GM12865 (cell line): Measurements from ENCODE around the gene GRID2.

Source experiments
- DNase-seq: peaks from one replicate; pipeline ENCODE4 v3.0.0; 2010; ENCODE audit warnings: low read depth
- H3K4me3 ChIP-seq: 2 replicates; pipeline ENCODE4 v1.5.1; 2011; ENCODE audit warnings: mild to moderate bottlenecking, low read depth, low read length, control low read depth
- TF ChIP-seq, protein P1 (sequence below): IDR thresholded peaks from 2 replicates; pipeline ENCODE4 v1.5.1; 2011; ENCODE audit warnings: low read length, control low read depth, low read depth, inconsistent platforms; ENCODE audit not compliant: insufficient read depth; ENCODE audit errors: missing control alignments

GRID2 gene

DNA sequence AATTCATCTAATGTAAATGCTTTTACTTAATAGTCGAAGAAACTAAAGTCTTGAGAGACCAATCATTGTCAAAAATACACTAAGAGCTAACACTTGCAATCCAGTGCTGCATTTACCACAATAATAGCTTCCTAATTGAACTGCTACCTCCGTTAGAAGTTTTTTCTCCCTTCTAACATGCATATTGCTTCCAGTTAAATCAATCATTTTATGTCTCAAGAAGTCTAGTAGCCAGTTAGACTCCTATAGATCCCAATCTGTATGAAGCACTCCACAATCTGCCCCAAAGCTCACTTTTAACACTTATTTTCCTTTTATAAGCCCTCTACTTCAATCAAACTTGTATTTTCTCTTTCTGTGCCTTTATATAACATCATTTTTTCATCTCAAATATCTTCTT is 41.4 kb upstream of the GRID2 start:
- TF ChIP-seq, protein P1, sequence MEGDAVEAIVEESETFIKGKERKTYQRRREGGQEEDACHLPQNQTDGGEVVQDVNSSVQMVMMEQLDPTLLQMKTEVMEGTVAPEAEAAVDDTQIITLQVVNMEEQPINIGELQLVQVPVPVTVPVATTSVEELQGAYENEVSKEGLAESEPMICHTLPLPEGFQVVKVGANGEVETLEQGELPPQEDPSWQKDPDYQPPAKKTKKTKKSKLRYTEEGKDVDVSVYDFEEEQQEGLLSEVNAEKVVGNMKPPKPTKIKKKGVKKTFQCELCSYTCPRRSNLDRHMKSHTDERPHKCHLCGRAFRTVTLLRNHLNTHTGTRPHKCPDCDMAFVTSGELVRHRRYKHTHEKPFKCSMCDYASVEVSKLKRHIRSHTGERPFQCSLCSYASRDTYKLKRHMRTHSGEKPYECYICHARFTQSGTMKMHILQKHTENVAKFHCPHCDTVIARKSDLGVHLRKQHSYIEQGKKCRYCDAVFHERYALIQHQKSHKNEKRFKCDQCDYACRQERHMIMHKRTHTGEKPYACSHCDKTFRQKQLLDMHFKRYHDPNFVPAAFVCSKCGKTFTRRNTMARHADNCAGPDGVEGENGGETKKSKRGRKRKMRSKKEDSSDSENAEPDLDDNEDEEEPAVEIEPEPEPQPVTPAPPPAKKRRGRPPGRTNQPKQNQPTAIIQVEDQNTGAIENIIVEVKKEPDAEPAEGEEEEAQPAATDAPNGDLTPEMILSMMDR: no peak
- H3K4me3 ChIP-seq: no peak overlapping the region
- DNase-seq: no peak

DNA sequence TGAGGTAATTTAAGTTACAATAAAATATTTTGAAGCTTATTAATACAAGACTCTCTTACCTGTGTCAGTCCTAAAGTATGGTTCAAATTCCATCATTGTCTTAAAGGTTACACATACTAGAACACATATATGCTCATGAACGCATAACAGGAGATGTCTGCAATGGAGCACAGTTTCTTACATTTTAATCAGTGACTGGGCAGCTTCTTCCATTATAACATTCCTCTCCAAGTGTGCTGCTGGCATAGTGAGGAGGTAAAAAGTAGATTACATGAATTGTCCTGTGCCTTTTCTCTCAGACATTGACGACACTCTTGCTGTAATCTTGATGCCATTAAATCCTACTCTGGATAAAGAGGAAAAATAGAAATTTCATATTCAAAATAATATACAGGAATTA is 40.8 kb upstream of the GRID2 start:
- TF ChIP-seq, protein P1: no peak
- DNase-seq: no peak
- no peak overlapping the region for H3K4me3 ChIP-seq

DNA sequence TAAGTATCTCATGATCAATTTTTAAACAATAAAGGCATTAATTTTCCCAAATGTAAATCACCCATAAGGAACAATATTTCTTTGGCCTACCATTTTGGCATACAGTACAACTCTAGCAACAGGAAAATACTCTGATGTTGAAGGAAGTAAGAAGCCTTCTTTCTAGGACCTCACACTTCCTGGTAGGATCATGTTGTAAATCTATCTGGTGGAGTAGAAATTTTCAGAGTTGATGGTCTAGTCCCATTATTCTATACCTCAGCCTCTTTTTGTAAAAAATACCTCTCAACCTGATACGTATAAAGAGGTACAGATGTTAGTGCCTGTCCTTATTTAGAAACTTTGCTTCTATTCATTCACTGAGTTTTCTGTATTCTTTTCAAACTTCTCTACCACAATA is 40.2 kb upstream of the GRID2 start:
- TF ChIP-seq, protein P1: no peak
- no peak for DNase-seq
- H3K4me3 ChIP-seq: no peak overlapping the region

DNA sequence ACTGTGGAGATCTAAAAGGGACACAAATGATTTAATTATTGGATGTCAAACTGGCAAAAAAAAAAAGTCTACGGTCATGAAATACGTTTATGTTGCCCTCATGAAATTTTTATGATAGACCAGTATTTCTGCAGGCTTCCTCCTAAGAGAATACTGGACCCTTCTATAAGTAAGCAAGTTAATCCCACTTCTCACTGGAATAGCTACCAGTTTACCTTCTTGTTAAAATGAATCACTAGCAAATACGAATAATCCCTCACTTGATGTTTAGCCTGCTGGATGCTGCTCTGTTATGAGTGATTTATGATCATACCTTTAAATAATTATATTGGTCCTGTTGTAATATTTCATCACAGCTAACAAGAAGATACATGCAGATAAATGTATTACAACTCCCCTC is 39.6 kb upstream of the GRID2 start:
- no peak overlapping the region for H3K4me3 ChIP-seq
- TF ChIP-seq, protein P1: no peak
- no peak for DNase-seq

DNA sequence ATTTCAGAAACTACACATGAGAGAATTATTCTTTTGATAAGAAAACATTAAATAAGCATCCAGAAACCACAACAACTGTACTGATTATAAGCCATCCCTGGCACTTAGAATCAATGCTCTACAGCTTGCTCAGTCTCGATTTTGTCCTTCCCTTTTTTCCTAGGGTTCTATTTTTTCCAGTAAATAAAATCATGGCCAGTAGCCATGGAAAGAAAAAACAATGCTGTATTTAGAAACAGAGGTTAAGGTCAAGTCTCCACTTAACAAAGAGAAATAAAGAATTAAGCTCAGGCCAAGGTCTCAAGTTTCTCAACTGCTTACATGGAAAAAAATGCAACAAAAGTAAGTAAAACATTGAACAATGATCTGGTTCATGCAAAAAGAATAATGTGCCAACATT is 38.7 kb upstream of the GRID2 start:
- TF ChIP-seq, protein P1: no peak
- DNase-seq: no peak
- no peak overlapping the region for H3K4me3 ChIP-seq

DNA sequence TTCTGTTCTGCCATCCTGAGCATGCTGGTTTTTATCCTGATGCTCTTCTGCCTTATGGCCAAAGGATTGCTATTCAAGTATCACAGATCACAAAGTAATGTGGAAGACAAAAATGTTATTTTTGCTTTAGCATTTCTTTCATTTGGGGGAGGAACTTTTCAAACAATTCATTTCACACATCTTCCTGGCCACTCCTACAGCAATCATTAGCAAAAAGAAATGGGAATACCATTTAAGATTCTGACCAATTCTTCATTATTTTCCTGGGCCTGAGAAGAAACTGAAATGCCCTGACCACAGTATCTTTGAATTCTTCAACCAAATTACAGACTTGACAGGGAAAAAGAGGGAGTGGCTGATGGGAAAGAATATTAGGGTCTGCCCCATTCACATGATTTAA is 38.0 kb upstream of the GRID2 start:
- DNase-seq: no peak
- TF ChIP-seq, protein P1: no peak
- H3K4me3 ChIP-seq: no peak overlapping the region

DNA sequence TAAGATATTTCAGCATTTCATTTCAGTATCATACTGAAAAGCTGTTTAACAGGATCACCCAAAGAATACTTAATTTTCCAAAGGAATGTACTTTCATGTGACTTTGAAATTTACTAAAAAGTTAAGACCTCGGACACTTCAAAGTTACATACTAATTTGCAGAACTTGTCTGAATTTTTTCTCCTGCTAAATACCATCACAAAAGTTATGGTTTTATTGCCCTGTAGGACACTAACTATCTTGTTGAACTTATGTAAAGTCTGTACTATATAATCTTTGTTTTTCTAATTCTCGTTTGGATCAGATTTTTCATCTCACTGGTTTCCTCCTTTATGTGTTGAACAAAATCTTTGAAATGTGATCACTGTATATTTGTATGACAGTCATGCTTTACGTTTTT is 37.2 kb upstream of the GRID2 start:
- no peak overlapping the region for H3K4me3 ChIP-seq
- TF ChIP-seq, protein P1: no peak
- DNase-seq: no peak
